NCI-H526 (cell line): ENCODE measurements around the gene KIF1B.

Experiments
- DNase-seq, 2 experiments: peaks; one replicate each; lab custom pipeline; 2025; lab: John Stamatoyannopoulos, UW

Gene KIF1B

DNA sequence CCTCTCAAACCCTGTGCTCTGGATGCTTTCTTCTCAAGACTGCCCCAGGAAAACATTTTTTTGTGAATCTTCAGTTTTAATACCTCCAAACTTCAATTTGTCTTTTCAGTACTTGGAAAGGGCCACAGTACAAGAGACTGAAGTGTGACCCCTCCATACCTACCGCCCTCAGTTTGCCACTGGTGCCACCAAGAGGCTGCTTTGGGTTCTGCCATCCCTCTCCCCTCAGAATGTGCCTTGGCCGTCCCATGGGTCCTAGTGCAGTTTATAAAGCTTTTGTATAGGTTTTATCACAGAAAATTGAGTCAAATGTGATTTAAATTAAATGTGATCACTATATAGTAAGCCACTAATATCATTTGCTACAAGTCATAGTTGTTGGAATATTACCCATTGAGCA is 127.7 kb downstream of the KIF1B start:
- DNase-seq, result peak in 1 of 2 experiments; percentile 57

GRCh38 chr1:10338611-10339010 is 128.2 kb downstream of the KIF1B start:
- peak in 1 of 2 experiments; percentile 40 for DNase-seq

DNA sequence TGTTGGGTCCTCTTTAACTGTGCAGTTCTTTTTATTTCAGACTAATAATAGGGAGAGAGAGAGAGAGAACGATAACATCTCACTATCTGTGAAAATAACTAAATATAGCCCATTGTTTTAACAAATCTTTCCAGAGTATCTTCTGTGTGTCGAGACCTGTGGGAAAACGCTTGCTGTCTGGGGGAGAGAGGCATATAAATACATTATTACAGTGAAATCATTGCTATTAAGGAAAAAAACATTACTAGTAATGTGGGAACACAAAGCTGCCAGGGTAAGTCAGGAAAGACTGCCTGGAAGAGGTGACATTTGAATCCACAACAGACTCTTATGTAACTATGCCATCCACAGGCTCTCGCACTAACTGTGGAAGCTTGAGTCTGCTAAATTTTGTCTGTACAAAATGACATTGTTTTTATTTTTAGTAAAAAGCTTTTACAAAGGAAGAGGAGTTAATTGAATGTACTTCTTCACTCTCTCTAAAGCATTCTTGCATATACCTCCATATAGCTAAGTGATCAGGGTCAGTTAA is 128.7 kb downstream of the KIF1B start:
- no peak for DNase-seq

GRCh38 chr1:10339815-10340214 is 129.4 kb downstream of the KIF1B start:
- peak in 1 of 2 experiments; percentile 45 for DNase-seq

GRCh38 chr1:10340930-10341590 is 130.7 kb downstream of the KIF1B start:
- no peak for DNase-seq

GRCh38 chr1:10347109-10347508 is 136.7 kb downstream of the KIF1B start:
- DNase-seq, result no peak

DNA sequence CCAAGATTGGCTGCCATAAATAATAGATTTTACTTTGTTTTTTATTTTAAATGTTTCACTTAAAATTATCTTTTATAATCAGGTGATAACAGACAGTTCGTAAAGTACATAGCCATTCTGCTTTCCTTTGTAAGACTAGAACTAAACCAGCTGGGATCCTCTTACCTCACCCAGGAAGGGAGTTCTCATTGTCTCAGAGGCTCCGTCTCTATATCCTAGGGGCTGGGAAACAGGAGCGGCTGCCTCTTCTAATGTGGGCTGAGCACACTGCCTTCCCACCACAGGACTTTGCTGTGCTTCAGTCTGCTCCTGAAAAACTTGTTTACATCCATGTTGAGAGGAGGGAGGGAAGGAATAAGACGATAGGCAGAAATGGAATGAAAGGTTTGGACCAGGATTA is 142.9 kb downstream of the KIF1B start:
- DNase-seq, result no peak

DNA sequence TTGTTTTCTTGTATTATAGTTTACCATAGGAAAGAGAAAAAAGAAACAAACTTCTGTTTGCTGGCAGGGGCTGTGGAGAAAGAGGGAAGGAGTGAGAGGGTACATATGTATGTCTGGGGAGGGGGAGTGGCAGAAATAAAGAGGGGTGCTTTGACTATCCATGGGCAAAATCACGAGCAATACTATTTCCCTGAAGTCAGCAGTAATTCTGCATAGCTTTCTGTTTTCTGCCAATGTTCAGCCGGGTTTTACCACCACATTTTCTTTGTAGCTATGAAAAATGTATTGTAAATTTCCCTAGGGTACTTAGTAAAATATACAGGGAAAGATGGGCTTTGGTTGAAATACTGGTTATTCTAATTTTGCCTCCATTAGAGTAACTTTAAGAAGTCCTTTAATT is 143.3 kb downstream of the KIF1B start:
- DNase-seq, result no peak

GRCh38 chr1:10360045-10360444 is 149.7 kb downstream of the KIF1B start:
- DNase-seq, result no peak

DNA sequence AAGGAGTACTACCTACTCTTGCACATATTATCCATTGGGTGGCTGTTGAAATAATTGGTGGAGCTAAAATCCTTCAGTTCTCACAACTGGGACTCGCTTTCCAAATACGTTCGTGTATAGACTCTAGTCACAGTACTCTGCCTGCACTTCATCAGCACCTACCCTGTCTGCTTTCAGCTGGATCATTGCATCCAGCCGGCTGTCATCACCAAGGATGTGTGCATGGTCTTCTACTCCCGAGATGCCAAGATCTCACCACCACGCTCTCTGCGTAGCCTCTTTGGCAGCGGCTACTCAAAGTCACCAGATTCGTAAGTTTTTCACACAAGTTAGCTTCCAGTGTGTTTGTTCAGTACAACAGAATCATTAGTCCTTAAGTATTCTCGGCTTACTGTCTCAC is 151.1 kb downstream of the KIF1B start:
- DNase-seq, result no peak

GRCh38 chr1:10368194-10368593 is 157.8 kb downstream of the KIF1B start:
- no peak for DNase-seq

DNA sequence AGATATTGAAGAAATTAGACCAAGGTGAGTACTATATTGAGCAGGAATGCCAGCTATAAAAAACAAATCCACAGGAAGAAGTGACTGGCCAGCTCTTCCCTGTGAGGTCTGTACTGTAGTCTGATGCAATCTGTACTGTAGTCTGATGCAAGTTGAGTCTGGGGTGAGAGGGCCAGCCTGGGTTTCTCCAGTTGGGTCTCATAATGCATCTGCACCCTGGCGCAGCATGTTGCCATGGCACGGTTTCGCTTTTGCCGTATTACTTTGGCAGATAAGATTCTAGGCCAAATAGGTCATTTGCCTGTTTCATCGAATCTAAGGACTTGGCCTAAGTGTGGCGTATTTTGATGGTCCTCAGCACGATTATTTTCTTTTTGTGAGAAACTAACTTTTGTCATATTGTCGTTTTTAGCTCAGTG is 164.1 kb downstream of the KIF1B start:
- DNase-seq, result no peak

DNA sequence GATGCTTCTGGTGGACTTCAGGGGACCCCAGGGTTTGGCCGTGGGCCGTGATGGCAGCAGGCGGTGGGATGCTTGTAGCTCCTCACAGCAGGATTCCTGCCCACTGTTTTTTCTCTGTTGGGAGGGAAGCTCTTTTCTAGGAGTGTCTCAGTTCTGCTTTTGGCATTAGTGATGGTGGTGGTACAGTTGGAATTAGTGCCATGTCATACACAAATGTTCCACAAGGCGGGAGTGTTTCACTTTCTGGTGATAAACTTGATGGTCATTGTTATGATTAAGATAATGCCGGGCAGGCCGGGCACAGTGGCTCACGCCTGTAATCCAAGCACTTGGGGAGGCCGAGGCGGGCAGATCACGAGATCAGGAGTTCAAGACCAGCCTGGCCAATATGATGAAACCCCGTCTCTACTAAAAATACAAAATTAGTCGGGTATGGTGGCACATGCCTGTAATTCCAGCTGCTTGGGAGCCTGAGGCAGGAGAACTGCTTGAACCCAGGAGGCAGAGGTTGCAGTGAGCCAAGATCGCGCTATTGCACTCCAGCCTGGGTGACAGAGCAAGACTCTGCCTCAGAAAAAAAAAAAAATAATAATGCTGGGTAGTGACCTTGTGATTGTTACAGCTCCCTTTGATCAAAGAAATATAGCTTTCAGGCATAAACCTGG is 167.1 kb downstream of the KIF1B start:
- DNase-seq, result peak in 1 of 2 experiments; percentile 53

- DNase-seq, result no peak
These were observed 167.9 kb downstream of the KIF1B start for GRCh38 chr1:10378081-10378841.

GRCh38 chr1:10379101-10379620 is 168.8 kb downstream of the KIF1B start:
- no peak for DNase-seq

DNA sequence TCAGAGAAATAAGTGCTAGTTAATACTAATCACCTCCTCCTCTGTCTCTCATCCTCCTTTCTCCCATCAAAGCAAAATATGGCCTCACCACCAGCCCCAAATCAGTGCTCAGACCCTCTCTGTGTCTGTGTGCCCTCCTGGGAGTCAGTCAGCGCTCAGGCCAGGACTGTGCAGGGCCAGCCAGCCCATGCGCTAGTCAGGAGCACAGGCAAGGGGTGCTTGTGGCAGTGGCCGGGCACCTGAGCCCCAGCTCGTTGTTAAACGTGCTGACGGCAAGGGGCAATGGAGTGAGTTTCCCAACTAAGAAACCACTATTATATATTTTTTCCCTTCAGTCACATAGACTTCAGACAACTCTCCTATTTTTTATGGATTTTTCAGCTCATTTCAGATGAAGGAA is 169.3 kb downstream of the KIF1B start:
- DNase-seq, result no peak

DNA sequence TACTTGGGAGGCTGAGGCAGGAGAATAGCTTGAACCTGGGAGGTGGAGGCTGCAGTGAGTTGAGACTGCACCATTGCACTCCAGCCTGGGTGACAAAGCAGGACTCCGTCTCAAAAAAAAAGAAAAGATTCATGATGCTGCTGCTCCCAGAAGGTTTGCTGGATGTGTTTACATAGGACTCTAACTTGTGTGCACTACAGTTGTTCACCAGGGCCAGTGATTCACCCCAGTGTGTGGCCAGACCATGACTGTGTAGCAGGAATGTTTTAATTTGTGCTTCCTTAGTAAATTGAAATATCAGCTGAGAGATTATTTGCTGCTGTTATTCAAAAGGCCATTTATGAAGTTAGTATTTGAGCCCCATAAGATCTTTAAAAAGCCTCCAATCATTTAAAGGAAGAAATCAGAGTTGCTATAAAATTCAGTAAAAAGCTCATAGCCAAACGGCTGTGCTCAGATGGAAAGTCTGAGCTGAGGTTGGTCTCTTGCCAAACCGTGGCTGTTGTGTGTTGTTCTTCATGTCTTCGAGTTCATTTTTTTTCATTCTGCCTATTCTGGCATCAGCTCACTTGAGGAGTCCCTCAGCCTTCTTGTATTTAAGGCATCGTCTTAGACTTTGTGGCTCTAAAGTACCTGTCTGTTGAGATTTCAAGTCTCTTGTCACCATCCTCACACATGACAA is 170.4 kb downstream of the KIF1B start:
- DNase-seq, result no peak

- no peak for DNase-seq
These were observed 173.3 kb downstream of the KIF1B start for GRCh38 chr1:10383630-10384029.

DNA sequence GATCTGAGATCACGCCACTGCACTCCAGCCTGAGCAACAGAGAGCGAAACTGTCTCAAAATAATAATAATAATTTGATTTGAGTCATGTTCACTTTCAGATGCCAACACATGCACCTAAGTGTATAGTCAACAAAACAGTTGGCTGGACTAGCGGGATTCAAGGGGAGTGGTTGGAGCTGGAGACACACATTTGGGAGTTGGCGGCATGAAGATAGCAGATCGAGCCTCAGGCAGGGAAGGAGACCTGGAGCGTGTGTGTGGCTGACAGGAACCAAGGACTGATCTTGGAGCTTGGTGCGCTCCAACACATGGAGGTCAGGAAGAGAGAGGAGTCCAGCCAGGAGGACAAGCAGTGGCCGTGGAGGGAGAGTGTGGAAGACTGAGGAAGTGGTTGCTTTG is 173.8 kb downstream of the KIF1B start:
- DNase-seq, result no peak

- no peak for DNase-seq
These were observed 176.6 kb downstream of the KIF1B start for GRCh38 chr1:10386761-10387676.
